ENCODE data around the gene COMT. TPM values are rescaled to one million over a fixed set of nuclear protein-coding genes. Genes with fewer than 3 reads are reported as not detected.

Gene COMT
- 100 to 1,000 TPM in 2 of 4 donors, 10 to 100 TPM in 2; 63.6 to 146 (median 115) TPM for total RNA-seq
- 100 to 1,000 TPM; 100 to 142 (median 117) TPM for polyA plus RNA-seq
- long read RNA-seq, donor 1, transcript COMT-202 (6 exons, 2,437 nt): major isoform, 87 of 128 reads
- long read RNA-seq, donor 1, partial matches to known transcripts: 22 of 128 reads
- long read RNA-seq, donor 1, other reads (novel, unspliced or antisense): 16 of 128 reads
- long read RNA-seq, donor 2, transcript COMT-202 (6 exons, 2,437 nt): major isoform, 81 of 100 reads
- long read RNA-seq, donor 2, partial matches to known transcripts: 9 of 100 reads
- long read RNA-seq, donor 2, other reads (novel, unspliced or antisense): 9 of 100 reads

GRCh38 chr22:19941365-19942082 lies at the start of gene COMT, which contains the start of gene TXNRD2:
Gene COMT (plus strand): TSS chr22:19941772. CDS start chr22:19962527, 20,755 bp downstream.
Gene TXNRD2 (minus strand): TSS chr22:19941818. CDS start chr22:19941803, 15 bp downstream.
- H3K27ac ChIP-seq: peak within 1 kb of the TSS; percentile 98
- no peaks in the 10 kb centered on the region for H3K27me3 ChIP-seq (ENCODE audit: insufficient read depth in 3 of 3, low read length in 2 of 3)
- DNase-seq: peak; percentile 80 to 88
- intact Hi-C loops (cut with DNase I): no loop called here
- peaks cover 0 to 12% of the 10 kb centered on the region in 2 donors for H3K36me3 ChIP-seq (ENCODE audit: insufficient read depth in 1 of 2, low read depth in 1 of 2)
- WGBS, 3 donors: 1% methylated on average over 32 to 63 of the region's 63 CpGs
- no peaks in the 10 kb centered on the region for H3K9me3 ChIP-seq
- H3K4me3 ChIP-seq: peak within 1 kb of the TSS; percentile 94
- peak; percentile 79 to 82 (median 80) for ATAC-seq
- TF ChIP-seq CTCF (IDR thresholded peaks at IDR 0.05): no peak
- H3K4me1 ChIP-seq: peaks cover 47% of the 10 kb centered on the region

DNA sequence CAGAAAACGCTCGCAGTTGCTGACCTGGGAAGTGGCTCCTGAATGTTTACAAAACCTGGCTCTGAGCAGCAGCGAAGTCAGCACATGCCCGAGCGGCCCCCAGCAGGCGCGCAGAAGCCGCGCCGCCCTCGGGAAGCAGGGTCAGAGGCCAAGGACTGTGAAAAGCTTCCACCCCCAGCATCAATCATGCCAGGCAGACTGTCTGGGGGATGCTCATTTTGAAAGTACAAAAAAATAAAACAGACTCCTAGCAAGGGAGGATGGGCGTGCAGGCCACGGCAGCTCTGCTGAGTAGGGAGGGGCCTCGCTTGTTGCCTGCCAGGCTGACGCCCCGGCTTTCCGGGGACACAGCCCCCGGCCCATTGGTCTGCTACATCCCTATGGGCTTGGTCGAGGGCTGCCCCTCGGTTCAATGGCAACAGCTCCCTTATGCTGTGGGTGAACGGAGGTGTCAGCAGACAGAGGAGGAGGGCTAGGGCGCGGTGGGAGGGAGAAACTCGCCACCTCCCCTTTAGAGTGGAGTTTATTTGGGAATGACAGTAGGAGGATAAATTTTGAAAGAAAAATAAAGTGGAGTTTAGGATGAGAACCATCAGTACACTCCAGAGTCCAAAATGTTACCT lies 49.2 kb upstream of the COMT start:
- ATAC-seq: no peak
- TF ChIP-seq CTCF (IDR thresholded peaks at IDR 0.05): no peak
- 71 to 72% (median 72%) methylated on average over 24 of the region's 24 CpGs for WGBS, 3 donors

GRCh38 chr22:19892925-19893324 lies 48.6 kb upstream of the COMT start:
- peaks cover 10% of the 10 kb centered on the region for H3K4me1 ChIP-seq
- ATAC-seq: no peak
- no peak overlapping the region for H3K4me3 ChIP-seq
- no peaks in the 10 kb centered on the region for H3K9me3 ChIP-seq
- 90 to 94% (median 93%) methylated on average over 13 of the region's 13 CpGs for whole genome bisulfite sequencing, 3 donors
- no peak for TF ChIP-seq CTCF (IDR thresholded peaks at IDR 0.05)
- no peak overlapping the region for H3K27ac ChIP-seq
- no peak for DNase-seq
- no peaks in the 10 kb centered on the region for H3K27me3 ChIP-seq (ENCODE audit: insufficient read depth in 3 of 3, low read length in 2 of 3)
- peaks cover 5 to 56% of the 10 kb centered on the region in 2 donors for H3K36me3 ChIP-seq (ENCODE audit: insufficient read depth in 1 of 2, low read depth in 1 of 2)
- intact Hi-C loops (cut with DNase I): no loop called here

More for the DNA sequence above, 49.2 kb upstream of the COMT start:
- intact Hi-C loops (cut with DNase I): no loop called here
- Histone ChIP-seq H3K36me3 (ENCODE audit: insufficient read depth in 1 of 2, low read depth in 1 of 2) (peaks cover 5 to 51% of the 10 kb centered on the region in 2 donors), H3K27ac (no peak overlapping the region), H3K4me3 (no peak overlapping the region), H3K27me3 (ENCODE audit: insufficient read depth in 3 of 3, low read length in 2 of 3) (no peaks in the 10 kb centered on the region), H3K4me1 (peaks cover 10% of the 10 kb centered on the region), H3K9me3 (no peaks in the 10 kb centered on the region)
- no peak for DNase-seq

DNA sequence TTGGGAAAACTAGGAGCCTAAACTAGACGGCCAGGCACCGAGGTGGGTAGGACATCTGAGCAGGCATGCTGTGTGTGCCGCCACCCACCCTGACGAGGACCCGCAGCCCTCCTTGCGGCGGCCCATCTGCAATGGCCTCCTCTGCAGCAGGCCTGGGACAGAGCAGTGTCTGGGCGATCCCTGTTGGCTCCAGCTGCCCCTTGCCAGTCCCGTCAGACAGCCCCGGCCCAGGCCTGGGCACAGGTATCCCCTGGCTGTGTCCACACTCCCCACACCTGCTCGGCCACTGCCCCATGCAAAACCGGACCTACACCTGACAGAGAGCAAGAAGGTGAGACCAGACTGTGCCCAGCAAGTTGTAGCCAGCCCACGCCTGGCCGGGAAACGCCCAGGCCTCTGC lies 48.2 kb upstream of the COMT start:
- H3K27me3 ChIP-seq (ENCODE audit: insufficient read depth in 3 of 3, low read length in 2 of 3): no peaks in the 10 kb centered on the region
- H3K27ac ChIP-seq: no peak overlapping the region
- 90 to 93% (median 90%) methylated on average over 15 of the region's 15 CpGs for WGBS, 3 donors
- no peak for TF ChIP-seq CTCF (IDR thresholded peaks at IDR 0.05)
- peaks cover 5 to 59% of the 10 kb centered on the region in 2 donors for H3K36me3 ChIP-seq (ENCODE audit: insufficient read depth in 1 of 2, low read depth in 1 of 2)
- intact Hi-C loops (cut with DNase I): no loop called here
- peaks cover 10% of the 10 kb centered on the region for H3K4me1 ChIP-seq
- ATAC-seq (no peak), DNase-seq (no peak)
- H3K4me3 ChIP-seq: no peak overlapping the region
- H3K9me3 ChIP-seq: no peaks in the 10 kb centered on the region
